Femur (tissue), 1 donor: ENCODE results near the gene MINDY2.
"Not testable (repeated sequence)": the region's sequence is repeated elsewhere in the genome, so short reads cannot be mapped to it uniquely, and the experiment has no call there.

Source experiments
- DNase-seq: peaks from one replicate; pipeline ENCODE4 v3.0.0-alpha.2; 2017

The MINDY2 gene

GRCh38 chr15:58755350-58755749 is 15.8 kb upstream of the MINDY2 start:
- DNase-seq = no peak

- no peak for DNase-seq
Observed at GRCh38 chr15:58755956-58756355, 15.1 kb upstream of the MINDY2 start.

GRCh38 chr15:58758141-58758540 is 13.0 kb upstream of the MINDY2 start:
- DNase-seq = no peak

GRCh38 chr15:58760385-58761009 is 10.6 kb upstream of the MINDY2 start:
- no peak for DNase-seq

- no peak for DNase-seq
Observed at GRCh38 chr15:58761010-58761388, 10.1 kb upstream of the MINDY2 start.

GRCh38 chr15:58762285-58762684 is 8.8 kb upstream of the MINDY2 start:
- no peak for DNase-seq

- no peak for DNase-seq
Observed at GRCh38 chr15:58762731-58763130, 8.4 kb upstream of the MINDY2 start.

GRCh38 chr15:58764468-58764867 is 6.6 kb upstream of the MINDY2 start:
- DNase-seq = no peak

GRCh38 chr15:58766290-58766689 is 4.8 kb upstream of the MINDY2 start:
- no peak for DNase-seq

GRCh38 chr15:58768601-58769004 is 2.5 kb upstream of the MINDY2 start:
- DNase-seq = not testable (repeated sequence)

- DNase-seq = no peak
Observed at GRCh38 chr15:58770519-58770856, 614 bp upstream of the MINDY2 start.

- peak; percentile 45 for DNase-seq
Observed at GRCh38 chr15:58771621-58772250, 634 bp downstream of the MINDY2 start.

GRCh38 chr15:58773024-58773423 is 1.9 kb downstream of the MINDY2 start:
- no peak for DNase-seq

GRCh38 chr15:58775402-58775801 is 4.3 kb downstream of the MINDY2 start:
- DNase-seq = no peak

- no peak for DNase-seq
Observed at GRCh38 chr15:58777107-58777506, 6.0 kb downstream of the MINDY2 start.

- no peak for DNase-seq
Observed at GRCh38 chr15:58779554-58779953, 8.5 kb downstream of the MINDY2 start.

GRCh38 chr15:58785355-58785754 is 14.3 kb downstream of the MINDY2 start:
- DNase-seq = no peak

- no peak for DNase-seq
Observed at GRCh38 chr15:58788056-58788710, 17.1 kb downstream of the MINDY2 start.

GRCh38 chr15:58793862-58794261 is 22.8 kb downstream of the MINDY2 start:
- no peak for DNase-seq

GRCh38 chr15:58795825-58796224 is 24.7 kb downstream of the MINDY2 start:
- no peak for DNase-seq

- no peak for DNase-seq
Observed at GRCh38 chr15:58797505-58797904, 26.4 kb downstream of the MINDY2 start.

- DNase-seq = no peak
Observed at GRCh38 chr15:58805095-58805494, 34.0 kb downstream of the MINDY2 start.

- not testable (repeated sequence) for DNase-seq
Observed at GRCh38 chr15:58823267-58823666, 52.2 kb downstream of the MINDY2 start.

GRCh38 chr15:58830556-58830955 is 59.5 kb downstream of the MINDY2 start:
- DNase-seq = no peak
